NCI-H1092 (cell line): ENCODE measurements around the gene SH3BP2.

Experiments
- DNase-seq: peaks from one replicate; lab custom pipeline; 2025; lab: John Stamatoyannopoulos, UW

Gene SH3BP2

GRCh38 chr4:2856266-2856665 lies 63.4 kb downstream of the SH3BP2 start:
- no peak for DNase-seq

- DNase-seq = no peak
Observed at GRCh38 chr4:2857349-2857927, 64.6 kb downstream of the SH3BP2 start.

GRCh38 chr4:2858451-2859217 lies 65.7 kb downstream of the SH3BP2 start:
- no peak for DNase-seq

- no peak for DNase-seq
Observed at GRCh38 chr4:2859514-2859913, 66.6 kb downstream of the SH3BP2 start.

- no peak for DNase-seq
Observed at GRCh38 chr4:2860391-2861348, 67.8 kb downstream of the SH3BP2 start.

GRCh38 chr4:2861631-2862436 lies 68.9 kb downstream of the SH3BP2 start:
- no peak for DNase-seq

- no peak for DNase-seq
Observed at GRCh38 chr4:2862528-2862927, 69.6 kb downstream of the SH3BP2 start.

GRCh38 chr4:2863649-2864048 lies 70.8 kb downstream of the SH3BP2 start:
- DNase-seq = no peak

- DNase-seq = no peak
Observed at GRCh38 chr4:2865196-2865780, 72.4 kb downstream of the SH3BP2 start.

GRCh38 chr4:2866160-2866861 lies 73.4 kb downstream of the SH3BP2 start:
- no peak for DNase-seq

- no peak for DNase-seq
Observed at GRCh38 chr4:2866891-2867290, 74.0 kb downstream of the SH3BP2 start.

GRCh38 chr4:2867758-2868491 lies 75.0 kb downstream of the SH3BP2 start:
- no peak for DNase-seq

- no peak for DNase-seq
Observed at GRCh38 chr4:2868877-2869487, 76.1 kb downstream of the SH3BP2 start.

GRCh38 chr4:2869659-2870058 lies 76.8 kb downstream of the SH3BP2 start:
- DNase-seq = no peak

- no peak for DNase-seq
Observed at GRCh38 chr4:2870082-2870481, 77.2 kb downstream of the SH3BP2 start.

- DNase-seq = no peak
Observed at GRCh38 chr4:2871466-2871865, 78.6 kb downstream of the SH3BP2 start.

- DNase-seq = no peak
Observed at GRCh38 chr4:2871911-2872310, 79.0 kb downstream of the SH3BP2 start.

GRCh38 chr4:2873329-2873728 lies 80.4 kb downstream of the SH3BP2 start:
- DNase-seq = no peak

- no peak for DNase-seq
Observed at GRCh38 chr4:2874861-2875260, 82.0 kb downstream of the SH3BP2 start.

GRCh38 chr4:2875556-2875955 lies 82.7 kb downstream of the SH3BP2 start:
- no peak for DNase-seq
